Measurements from ENCODE around the gene MGMT.

- TF ChIP-seq BHLHE40 (IDR thresholded peaks at IDR 0.05; ENCODE audit: low read depth, low read length) (no peak), CTCF (conservative IDR thresholded peaks at IDR 0.05; ENCODE audit: low read depth, low read length) (no peak), MAFK (IDR thresholded peaks at IDR 0.05; ENCODE audit: low read depth, low read length) (no peak), ELK1 (IDR thresholded peaks at IDR 0.05; ENCODE audit: borderline replicate concordance, low read depth, low read length) (no peak), FOS (IDR thresholded peaks at IDR 0.05; ENCODE audit: low read depth, low read length) (no peak), POLR2A (IDR thresholded peaks at IDR 0.05; ENCODE audit: low read depth, low read length) (no peak)
These were observed 321.2 kb downstream of the MGMT start for GRCh38 chr10:129788215-129788614.

Data from IMR-90 (cell line).